K562 (cell line): ENCODE results near the gene OPCML. TPM values are rescaled to one million over a fixed set of nuclear protein-coding genes. Genes with fewer than 3 reads are reported as not detected.

ENCODE experiments used
- BCL6 ChIP-seq: fragments of 250-450 bp; sonication (Bioruptor Pico); IDR thresholded peaks from 2 replicates; pipeline ENCODE4 v1.4.0; 2020
- BCLAF1 ChIP-seq, 2 experiments: fragments of 450-650 bp in 1 of 2; IDR thresholded peaks; 2 replicates each; pipeline ENCODE4 v1.6.1; 2011 to 2017; ENCODE audit warnings: low read depth in 2 of 2, antibody characterized with exemption in 1 of 2, borderline replicate concordance in 1 of 2, low read length in 1 of 2, mild to moderate bottlenecking in 1 of 2, mixed read lengths in 1 of 2; ENCODE audit not compliant: control insufficient read depth in 1 of 2
- CREB3 ChIP-seq: fragments of 450-650 bp; conservative IDR thresholded peaks from 2 replicates; pipeline ENCODE4 v1.6.1; 2016; ENCODE audit warnings: missing genetic modification characterization, low read depth, mild to moderate bottlenecking, missing compliant biosample characterization, moderate library complexity
- JUND ChIP-seq, 2 experiments: IDR thresholded peaks; 2 replicates in 1 of 2; 3 replicates in 1 of 2; pipeline ENCODE4 v1.6.1; 2011; ENCODE audit warnings: borderline replicate concordance in 2 of 2, low read depth in 2 of 2, low read length in 2 of 2, improper control_type of control experiment in 1 of 2, missing biosample characterization in 1 of 2, missing genetic modification characterization in 1 of 2, missing genetic modification reagents in 1 of 2
- KLF16 ChIP-seq: IDR thresholded peaks from 2 replicates; pipeline ENCODE4 v1.6.1; 2016; ENCODE audit warnings: antibody characterized with exemption
- MCM7 ChIP-seq, 2 experiments: fragments of 450-650 bp; IDR thresholded peaks; 2 replicates each; pipeline ENCODE4 v1.6.1; 2016 to 2018
- PRMT5 ChIP-seq: sonication (generic); formaldehyde crosslinking; IDR thresholded peaks from 2 replicates; pipeline ENCODE4 v1.5.0; 2020; ENCODE audit warnings: missing genetic modification reagents
- ZNF507 ChIP-seq: conservative IDR thresholded peaks from 2 replicates; pipeline ENCODE4 v1.6.1; 2017; ENCODE audit warnings: missing genetic modification characterization, missing compliant biosample characterization
- ZSCAN32 ChIP-seq: fragments of 450-650 bp; formaldehyde crosslinking; IDR thresholded peaks from 2 replicates; pipeline ENCODE4 v1.4.0; 2020; ENCODE audit warnings: mild to moderate bottlenecking, moderate library complexity
- polyA plus RNA-seq, 8 experiments: library from polyadenylated mRNA; depleted of rRNA in 4 of 8; stranded (reverse) in 5 of 8; unstranded in 3 of 8; fragments of >200 nt; fragmentation: Nextera tagmentation in 2 of 8; fragmentation: Illumina TruSeq in 1 of 8; extraction: Ambion mirVana in 2 of 8; extraction: Trizol in 1 of 8; gene quantifications; 2 replicates each; pipeline versions ENCODE4 v1.2.1 to v1.2.3, GENCODE V29; 2011 to 2014; ENCODE audit warnings: inconsistent platforms in 1 of 8, missing spikeins in 1 of 8
- total RNA-seq, 7 experiments: library from RNA; depleted of rRNA in 6 of 7; stranded (reverse); fragments of >200 nt in 6 of 7; fragmentation: Illumina TruSeq in 2 of 7; extraction: Trizol in 2 of 7; gene quantifications; 2 replicates each; pipeline versions ENCODE4 v1.2.1 to v1.2.3, GENCODE V29; 2011 to 2021; ENCODE audit warnings: low replicate concordance in 1 of 7

OPCML gene
- total and polyA plus RNA-seq, 9 of the 15 experiments (the other 6 are each of a cell fraction or from before 2014, with no cell fraction given) = not detected

GRCh38 chr11:133480722-133481121 is 51.6 kb downstream of the OPCML start (continued):
- TF ChIP-seq BCLAF1 (IDR thresholded peaks at IDR 0.05; ENCODE audit: borderline replicate concordance in 1 of 2, control insufficient read depth in 1 of 2, low read depth in 2 of 2, low read length in 1 of 2) = no peak
- TF ChIP-seq ZSCAN32 (CRISPR knock-in tag) = no peak
- TF ChIP-seq KLF16 = no peak
- no peak for TF ChIP-seq PRMT5
- no peak for TF ChIP-seq ZNF507 (tag)
- TF ChIP-seq BCL6 = no peak
- no peak for TF ChIP-seq JUND (IDR thresholded peaks at IDR 0.05; ENCODE audit: borderline replicate concordance, low read depth, low read length)
- no peak for TF ChIP-seq JUND (tag; IDR thresholded peaks at IDR 0.05; ENCODE audit: borderline replicate concordance, low read depth, low read length)
- TF ChIP-seq CREB3 (tag) = no peak
- no peak for TF ChIP-seq MCM7 (IDR thresholded peaks at IDR 0.05)
